Left cardiac atrium (tissue), 4 donors: Measurements from ENCODE around the gene CCDC51. TPM values are rescaled to one million over a fixed set of nuclear protein-coding genes. Genes with fewer than 3 reads are reported as not detected.
A peak's percentile ranks its signal among the peaks of the same experiment; 100 is the strongest.

Experiments
- ATAC-seq, 2 donors: fragments of 200-7000 bp; cut with Tn5 transposase; one replicate each; pipeline ENCODE4 v1.9.1; 2020; ENCODE audit warnings: mild to moderate bottlenecking in 2 of 2, moderate library complexity in 2 of 2
- DNase-seq: peaks from one replicate; pipeline ENCODE4 v3.0.0-alpha.2; 2020
- intact Hi-C, 2 donors: fragments of 100-400 bp; cut with DNase I; formaldehyde crosslinking; loops; one replicate each; pipeline versions ENCODE4 v1.14.1 to v1.15.1; 2022 to 2023
- total RNA-seq, 2 donors: library from RNA; stranded (reverse); fragmentation: NEBNext Ultra II Directional; extraction: Animal tissue kit (Norgen Biotek cat#: 25700); gene quantifications; one replicate each; pipeline ENCODE4 v1.2.1, GENCODE V29; 2021
- donor health status: DM: no; HTN: yes; CAD: no.
- donor health status: DM: no; HTN: yes; CAD: no; lungs with severe emphysema.
- donor health status: DM: yes; HTN: yes; CAD: no.
- donor health status: Dilated cardiomyopathy.

The CCDC51 gene
- total RNA-seq, 2 donors from 2014 or later, result 7.0 to 10.9 TPM

DNA sequence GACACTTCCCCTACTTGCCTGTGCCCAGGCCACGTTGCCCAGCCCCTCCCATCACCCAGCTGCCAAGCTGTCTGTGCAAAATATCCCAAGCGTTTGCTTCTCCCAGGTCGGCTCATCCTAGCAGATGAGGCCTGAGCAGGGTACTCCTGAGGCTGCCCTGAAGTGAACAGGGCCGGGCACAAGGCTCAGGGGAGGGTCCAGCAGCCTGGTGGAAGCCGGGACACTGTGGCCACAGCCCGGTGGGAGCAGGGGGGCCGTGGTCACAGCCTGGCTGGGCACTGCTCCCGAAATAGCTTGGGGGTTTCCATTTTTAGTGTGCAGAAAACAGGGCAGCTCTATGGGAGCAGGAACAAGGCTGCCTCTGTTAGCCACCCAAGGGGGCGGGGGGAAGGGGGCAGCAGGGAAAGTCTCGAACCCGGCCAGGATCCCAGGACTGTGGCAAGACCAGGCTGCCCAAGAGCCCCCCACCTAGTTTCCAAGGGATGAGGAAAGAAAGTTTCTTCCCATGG, 13.5 kb downstream of the CCDC51 start:
- intact Hi-C loops, result no loop called here
- peak; percentile 56 for DNase-seq
- ATAC-seq, result peak; percentile 28 to 54

DNA sequence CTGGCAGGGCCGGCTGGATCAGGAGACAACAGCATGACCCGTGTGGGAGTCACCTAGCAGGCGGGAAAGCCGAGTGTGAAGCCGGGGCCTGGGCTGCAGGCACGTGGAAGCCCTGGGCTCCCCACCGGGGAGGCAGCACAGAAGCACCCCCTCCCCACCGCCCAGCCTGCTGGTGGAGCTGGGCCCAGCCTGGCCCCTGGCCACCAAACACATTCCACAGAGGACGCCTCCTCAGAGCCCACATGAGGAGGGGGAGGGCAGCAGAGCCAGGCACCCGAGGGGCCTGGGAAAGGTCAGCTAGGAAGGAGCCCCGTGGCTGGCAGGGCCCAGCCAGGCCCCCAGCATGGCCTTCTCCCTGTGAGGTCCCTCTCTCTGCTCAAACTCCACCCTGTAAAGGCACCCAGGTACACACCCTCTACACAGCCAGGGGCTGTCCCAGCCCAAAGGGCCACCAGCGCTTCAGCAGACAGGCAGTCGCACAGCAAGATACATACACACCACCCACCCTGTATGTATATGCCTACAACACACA, 14.6 kb downstream of the CCDC51 start:
- intact Hi-C loops, result no loop called here
- ATAC-seq (peak; percentile 9 to 45), DNase-seq (peak; percentile 50)

DNA sequence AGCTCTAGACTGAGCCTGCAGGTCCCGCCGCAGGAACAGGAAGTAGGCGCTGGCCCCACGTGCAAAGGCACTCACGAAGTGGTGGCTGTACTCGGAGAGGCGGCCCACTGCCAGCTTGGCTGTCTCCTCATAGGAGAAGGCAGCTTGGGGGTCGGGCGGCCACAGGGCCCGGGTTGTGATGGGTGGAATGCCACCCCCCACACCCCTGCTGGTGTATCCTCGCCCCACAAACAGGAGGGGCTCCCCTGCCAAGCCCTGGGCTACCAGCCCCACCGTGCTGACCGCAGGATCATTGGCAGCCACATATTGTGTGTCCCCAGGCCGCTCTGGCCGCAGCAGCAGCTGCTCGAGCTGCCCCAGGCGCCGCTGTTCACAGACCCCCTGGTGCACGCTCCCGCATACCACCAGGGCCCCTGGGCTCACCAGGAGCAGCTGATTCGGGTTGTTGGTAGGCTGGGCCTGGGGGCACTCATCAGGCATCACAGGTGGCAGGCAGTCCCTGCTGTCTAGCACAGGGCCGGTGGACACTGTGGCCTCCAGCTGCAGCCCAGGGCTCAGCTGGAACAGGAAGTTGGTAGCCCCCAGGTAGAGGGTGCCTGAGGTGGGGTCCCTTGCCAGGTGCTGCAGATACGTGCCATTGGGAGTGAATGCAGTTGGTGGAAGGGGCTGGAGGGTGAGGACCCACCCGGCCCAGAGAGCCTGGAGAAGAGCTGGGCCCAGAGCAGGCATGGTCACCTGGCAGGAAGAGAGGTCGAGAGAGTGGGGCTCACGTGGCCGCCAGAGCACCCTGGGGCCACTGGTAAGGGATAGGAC, 15.8 kb downstream of the CCDC51 start:
- ATAC-seq (no peak), DNase-seq (no peak)
- intact Hi-C loops, result no loop called here

DNA sequence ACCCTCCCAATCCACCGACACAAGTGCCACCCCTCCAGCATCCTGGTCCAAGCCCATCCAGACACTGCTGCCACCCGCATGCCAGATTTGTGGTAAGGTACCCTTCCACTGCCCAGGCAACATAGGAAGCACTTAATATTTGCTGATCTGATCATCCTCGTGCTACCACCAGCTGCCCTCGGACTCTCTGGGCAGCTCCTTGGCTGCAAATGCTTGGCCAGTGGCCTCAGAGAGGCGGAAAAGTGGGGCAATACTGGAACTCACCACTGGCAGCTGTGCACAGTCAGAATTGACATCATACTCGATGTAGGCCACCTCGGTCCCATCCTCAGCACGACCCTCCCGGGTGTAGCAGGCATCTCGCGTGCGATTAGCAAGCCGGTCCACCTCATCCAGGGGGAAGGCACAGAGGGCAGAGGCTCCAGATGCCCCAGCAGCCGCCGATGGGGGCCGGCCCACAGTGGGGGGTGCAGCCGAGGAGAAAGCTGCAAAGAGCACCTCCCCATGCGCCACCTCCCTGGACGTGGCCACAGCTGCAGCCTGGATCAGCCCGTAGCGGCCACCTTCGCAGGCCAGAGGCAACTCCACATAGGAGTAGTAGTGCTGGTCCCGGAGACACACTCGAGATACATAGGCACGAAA, 16.6 kb downstream of the CCDC51 start:
- DNase-seq, result no peak
- intact Hi-C loops, result no loop called here
- no peak for ATAC-seq

DNA sequence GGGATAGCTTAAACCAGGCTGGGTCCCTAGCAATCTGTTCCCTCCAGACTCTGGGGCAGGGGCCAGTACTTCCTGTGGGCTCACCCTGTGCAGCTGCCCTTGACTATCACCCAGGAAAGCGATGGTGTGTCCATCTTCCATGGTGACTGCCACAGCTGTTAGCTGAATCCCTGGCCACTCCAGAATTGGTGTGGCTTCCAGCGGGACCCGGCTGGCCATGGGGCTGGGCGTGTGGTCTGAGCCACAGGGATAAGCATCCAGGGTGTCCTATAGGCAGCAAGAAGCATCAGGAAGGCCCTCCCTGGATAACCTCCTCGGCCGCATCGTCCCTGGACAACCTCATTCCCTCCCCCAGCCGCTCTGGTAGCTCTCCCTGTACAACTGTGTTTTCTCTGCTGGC, 17.2 kb downstream of the CCDC51 start:
- DNase-seq (no peak), ATAC-seq (no peak)
- intact Hi-C loops, result no loop called here

DNA sequence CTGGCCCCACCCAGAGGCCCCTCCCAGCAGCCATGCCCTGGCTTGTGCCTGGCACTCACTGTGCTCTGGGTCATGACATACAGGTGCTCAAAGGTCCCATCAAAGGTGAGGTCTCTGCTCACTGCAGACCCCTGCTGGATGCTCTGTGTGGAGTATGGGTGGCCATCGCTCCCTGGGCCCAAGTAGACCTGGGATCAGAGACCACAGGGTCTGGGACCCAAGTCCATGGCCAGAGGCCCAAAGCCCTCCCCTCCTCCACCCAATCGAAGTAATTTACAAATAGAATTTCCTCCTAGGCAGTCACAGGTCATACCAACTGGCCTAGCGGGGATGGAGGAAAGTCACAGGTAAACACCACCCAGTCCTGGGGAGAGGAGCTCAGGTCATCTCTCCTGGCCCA, 17.6 kb downstream of the CCDC51 start:
- ATAC-seq (no peak), DNase-seq (no peak)
- intact Hi-C loops, result no loop called here

DNA sequence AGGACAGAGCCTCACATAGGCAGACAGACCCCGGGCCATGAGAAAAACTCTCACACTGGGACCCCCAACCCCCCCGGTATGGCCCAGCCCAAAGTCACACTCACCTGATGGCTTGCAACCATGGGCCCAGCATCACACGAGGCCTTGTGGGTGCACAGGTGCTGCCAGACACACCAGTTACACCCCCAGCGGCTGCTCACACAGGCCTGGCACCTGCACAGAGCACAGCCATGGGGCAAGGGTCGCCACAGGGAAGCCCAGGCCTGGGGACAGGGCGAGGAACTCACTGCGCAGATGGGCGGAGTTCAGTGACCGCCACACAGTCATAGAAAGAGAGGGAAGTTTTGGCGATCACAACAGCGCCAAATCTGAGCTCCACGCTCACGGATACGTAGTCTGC, 19.4 kb downstream of the CCDC51 start:
- intact Hi-C loops, result no loop called here
- DNase-seq (no peak), ATAC-seq (no peak)

DNA sequence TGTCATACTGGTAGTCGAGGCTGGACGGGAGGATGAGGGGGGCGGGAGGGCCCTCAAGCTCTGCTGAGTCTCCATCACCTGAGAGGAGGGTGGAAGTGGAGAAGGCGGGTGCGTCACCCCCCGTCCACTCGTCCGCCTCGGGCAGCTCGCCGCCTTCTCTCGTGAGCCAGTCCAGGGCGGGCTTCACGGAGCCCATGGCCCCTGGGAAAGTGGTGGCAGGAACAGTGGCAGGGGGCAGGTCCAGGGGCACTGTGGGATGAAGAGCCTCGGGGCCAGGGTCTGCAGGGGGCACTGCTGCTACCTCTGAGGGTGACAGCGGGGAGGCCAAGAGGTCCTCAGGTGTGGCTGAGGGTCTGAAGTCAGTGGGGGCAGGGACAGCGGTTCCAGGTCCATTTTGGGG, 20.3 kb downstream of the CCDC51 start:
- no peak for ATAC-seq
- intact Hi-C loops, result no loop called here
- no peak for DNase-seq

DNA sequence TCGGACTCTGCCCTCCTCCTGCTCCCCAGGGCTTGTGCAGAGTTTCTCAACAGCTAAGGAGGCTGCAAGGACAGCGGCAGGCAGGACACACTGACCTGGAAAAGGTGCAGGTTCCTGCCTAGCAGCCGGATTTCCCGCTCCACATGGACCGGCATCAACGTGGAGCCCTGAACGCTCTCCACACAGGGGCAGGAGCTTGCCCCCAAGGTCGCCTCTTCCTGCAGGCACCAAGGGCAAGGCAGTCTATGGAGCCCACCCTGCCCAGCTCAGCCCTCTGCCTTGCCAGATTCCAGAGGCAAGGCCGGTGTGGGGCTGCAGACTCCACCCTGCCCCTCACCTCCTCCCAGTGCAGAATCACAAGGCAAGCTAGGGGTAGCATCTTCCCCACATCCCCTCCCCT, 20.8 kb downstream of the CCDC51 start:
- DNase-seq, result no peak
- intact Hi-C loops, result no loop called here
- ATAC-seq, result no peak

DNA sequence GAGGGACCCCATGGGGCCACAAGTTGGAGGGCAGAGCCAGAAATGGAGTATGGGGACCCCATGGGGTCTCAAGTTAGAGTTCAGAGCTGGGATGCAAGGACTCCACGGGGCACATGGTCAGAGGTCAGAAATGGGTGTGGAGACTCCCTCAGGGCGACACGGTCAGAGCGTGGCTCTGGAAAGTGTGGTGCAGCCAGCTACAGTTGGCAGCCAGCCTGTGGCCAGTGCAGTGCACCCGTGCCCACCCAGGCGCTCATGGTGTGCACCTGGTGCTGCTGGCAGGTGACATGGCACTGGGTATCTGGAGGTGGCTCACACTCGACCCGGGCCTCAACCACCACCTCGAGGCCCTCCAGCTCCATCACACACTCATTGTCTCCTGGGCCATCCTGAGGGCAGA, 21.3 kb downstream of the CCDC51 start:
- no peak for ATAC-seq
- DNase-seq, result no peak
- intact Hi-C loops, result no loop called here

DNA sequence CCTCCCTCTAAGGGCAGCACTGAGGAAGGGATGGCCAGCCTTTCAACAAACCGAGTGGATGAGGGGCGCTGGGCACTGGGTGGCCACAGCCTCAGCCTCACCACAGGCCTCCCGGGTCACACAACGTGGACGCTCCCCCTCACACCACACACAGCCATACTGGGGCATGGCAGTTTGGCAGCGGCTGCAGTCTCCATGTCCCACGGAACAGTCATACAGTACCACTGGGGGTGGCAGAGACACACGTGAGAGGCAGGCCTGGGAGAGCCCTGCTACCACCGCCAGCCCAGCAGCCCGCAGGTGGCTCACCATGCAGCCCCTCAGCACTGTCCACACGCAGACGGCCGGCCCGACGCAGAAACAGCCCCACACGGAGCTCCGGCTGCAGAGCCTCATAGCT, 21.8 kb downstream of the CCDC51 start:
- no peak for ATAC-seq
- intact Hi-C loops, result no loop called here
- no peak for DNase-seq

DNA sequence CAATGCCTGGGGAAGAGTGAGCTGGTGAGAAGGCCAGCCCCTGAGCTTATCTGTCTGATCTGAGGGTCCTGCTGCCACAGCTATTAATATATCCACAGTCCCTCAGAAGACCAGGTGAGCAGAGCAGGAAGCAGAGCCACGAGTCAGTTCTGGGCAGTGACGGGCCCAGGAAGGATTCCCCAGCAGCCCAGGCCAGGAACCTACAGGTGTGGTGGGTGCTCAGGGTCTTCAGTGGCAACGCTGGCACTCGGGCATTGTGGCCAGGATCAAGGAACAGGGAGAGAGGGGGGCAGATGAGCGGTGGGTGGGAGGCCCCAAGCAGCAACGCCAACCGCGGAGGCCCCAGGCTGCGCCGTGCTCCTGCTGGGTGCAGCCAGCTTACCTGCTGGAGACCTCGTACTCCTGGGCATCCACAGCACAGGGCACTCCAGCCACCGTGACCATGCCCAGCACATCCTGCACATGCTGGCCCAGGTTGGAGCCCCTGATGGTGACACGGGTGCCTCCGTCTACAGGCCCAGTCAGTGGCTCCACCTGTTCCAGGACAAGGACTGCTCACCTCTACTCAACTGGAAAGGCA, 22.3 kb downstream of the CCDC51 start:
- intact Hi-C loops, result no loop called here
- ATAC-seq, result no peak
- no peak for DNase-seq

DNA sequence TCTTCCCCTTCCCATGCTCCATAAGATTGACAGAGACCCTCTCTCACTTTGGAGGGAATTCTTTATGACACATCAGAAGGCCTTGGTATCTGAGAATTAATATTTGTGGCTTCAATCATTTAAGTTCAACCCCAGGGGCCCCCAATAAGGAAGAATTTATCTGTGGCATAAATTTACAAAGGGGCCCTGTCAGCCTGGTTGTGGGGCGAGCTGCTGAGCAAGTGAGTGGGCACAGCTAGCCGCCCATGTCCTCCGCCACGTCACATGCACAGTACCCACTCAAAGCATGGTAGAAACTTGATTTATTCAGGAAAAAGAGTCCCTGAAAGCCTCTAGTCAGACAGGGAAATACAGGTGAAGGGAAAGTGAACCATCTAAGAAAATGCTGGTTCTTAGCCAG, 23.4 kb downstream of the CCDC51 start:
- ATAC-seq, result no peak
- no peak for DNase-seq
- intact Hi-C loops, result no loop called here

DNA sequence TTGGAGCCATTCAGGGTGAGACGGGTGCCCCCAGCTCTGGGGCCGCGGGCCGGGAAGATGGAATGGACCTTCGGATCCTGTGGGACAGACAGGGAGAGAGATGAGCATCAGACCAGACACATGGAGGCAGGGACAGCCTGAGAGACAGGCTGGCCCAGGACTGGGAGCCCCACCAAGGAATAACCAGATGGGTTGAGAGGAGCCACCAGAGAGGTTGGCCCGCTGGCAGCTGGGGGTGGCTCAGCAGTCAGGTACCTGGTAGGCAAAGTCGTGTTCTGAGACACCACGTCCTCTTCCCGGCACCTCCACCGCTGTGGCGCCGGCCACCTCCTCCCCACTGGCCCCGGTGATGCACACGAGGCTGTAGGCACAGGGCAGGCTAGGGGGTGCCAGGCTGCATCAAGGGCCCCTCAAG, 23.8 kb downstream of the CCDC51 start:
- DNase-seq, result no peak
- ATAC-seq, result no peak
- intact Hi-C loops, result no loop called here

DNA sequence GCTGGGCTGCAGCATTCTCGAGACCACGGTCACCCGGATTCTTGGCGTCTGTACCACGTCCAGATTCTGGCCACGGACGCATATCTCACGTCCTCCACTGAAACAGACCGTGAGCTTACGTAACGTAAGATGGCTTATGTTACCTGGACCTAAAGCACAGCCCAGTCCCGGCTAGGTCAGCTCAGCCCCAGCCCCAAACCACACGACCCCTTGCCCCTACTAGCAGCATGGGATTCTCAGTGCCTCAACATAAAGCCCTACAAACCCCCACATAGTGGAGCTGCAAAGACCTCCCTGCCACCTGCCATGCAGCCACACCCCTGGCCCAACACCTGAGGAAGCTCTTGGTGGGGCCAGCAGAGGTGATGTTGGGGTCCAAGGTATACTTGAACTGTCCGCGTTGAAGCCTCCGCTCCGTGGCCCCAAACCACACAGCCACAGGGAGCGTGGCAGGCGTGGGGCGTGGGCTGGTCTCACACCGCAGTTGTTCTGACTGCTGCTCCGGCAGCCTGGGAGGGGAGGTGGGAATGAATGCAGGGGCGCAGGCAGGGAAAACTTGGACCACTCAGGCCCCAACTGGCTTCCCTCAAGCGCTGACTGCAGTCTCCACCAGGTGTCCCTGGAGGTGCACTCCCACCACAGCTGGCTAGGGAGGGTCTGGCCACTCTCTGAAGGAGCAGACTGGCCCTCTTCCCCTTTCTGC, 24.5 kb downstream of the CCDC51 start:
- ATAC-seq (no peak), DNase-seq (no peak)
- intact Hi-C loops, result no loop called here

DNA sequence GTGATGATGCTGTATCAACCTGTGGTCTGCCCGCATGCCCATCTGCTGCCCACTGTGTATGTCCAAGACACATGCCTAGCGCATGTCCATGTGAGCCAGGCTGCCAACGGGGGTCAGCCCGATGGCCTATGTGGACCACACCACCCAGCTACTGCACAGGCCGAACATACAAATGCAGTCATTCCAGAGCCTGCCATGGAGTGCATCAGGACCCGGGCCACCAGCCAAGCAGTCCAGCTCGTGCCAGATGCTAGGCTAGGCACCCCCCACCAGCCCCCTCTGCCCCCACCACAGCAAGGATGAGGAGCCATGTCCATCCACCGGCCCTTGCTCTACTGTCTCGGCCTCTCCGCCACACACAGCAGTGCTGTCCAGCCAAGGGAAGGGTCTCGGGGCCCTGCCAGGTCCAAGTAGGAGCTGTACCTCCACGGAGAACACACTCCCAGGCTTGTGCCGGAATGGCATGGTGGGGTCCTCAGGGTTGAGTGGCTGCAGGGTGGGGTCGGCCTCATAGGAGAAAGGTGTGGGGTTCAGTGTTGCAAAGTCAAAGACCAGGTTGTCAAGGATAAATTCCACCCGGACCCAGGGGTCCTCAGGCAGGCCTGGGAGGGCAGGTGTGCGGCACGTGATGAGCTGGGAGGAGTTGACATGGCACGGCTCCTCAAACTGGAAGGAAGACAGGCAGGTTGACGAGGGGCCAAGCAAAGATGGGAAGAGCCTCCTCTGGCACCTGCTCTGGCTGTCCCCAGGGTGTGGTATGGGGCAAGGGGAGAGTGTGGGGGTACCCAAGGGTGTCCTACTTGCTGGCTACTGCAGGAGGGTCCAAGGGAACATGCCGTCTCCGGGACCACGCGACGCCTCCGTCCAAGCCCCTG, 25.3 kb downstream of the CCDC51 start:
- DNase-seq, result no peak
- ATAC-seq, result no peak
- intact Hi-C loops, result no loop called here

DNA sequence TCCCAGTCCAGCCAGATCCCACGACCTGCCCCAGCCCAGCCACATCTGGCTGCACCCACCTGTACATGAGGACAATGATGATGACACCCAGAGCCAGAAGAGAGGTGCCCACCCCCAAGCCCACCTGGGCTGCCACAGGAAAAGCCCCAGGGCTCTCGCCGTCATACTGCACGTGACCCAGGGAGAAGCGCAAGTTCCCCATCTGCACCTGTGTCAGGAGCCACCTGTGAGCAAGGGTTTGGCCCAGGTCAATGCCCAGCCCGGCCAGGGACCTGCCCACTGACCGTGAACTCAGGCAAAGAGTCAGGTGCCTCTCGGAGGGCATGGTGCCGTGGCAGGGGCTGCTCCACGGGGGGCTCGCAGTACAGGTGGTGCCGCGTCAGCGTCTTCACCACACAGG, 26.3 kb downstream of the CCDC51 start:
- ATAC-seq, result no peak
- no peak for DNase-seq
- intact Hi-C loops, result no loop called here

DNA sequence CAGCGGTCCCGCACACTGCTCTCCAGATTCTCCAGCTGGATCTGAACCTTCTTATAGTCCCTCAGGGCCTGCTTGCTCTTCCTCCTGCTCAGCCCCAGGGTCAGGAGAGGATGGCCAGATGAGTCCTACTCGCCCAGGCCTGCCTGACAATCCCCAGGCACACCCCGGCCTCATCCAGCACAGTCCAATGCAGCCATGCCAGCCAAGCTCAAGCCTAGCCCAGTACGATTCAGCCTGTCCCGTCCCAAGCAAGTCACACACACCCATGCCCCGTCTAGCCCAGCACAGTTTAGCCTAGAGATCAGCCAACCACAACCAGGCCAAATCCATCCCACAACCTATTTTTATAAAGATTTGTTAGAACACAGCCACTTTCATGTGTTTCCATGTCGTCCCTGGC, 26.8 kb downstream of the CCDC51 start:
- intact Hi-C loops, result no loop called here
- ATAC-seq (no peak), DNase-seq (no peak)
